COLO668 (cell line): ENCODE data around the gene PLCD4.

ENCODE experiments used
- DNase-seq: peaks from one replicate; lab custom pipeline; 2025; ENCODE audit not compliant: unreplicated experiment; lab: John Stamatoyannopoulos, UW

The PLCD4 gene

GRCh38 chr2:218607436-218608115 is at the start of gene PLCD4:
TSS of gene PLCD4 (plus strand) at chr2:218607899. CDS start at chr2:218615740, 7,841 bp downstream.
- no peak for DNase-seq

- no peak for DNase-seq
Observed at GRCh38 chr2:218557941-218558340, 49.8 kb upstream of the PLCD4 start.

- DNase-seq: no peak
Observed at GRCh38 chr2:218558986-218559385, 48.7 kb upstream of the PLCD4 start.

- DNase-seq: no peak
Observed at GRCh38 chr2:218564056-218564455, 43.6 kb upstream of the PLCD4 start.

GRCh38 chr2:218566296-218566695 is 41.4 kb upstream of the PLCD4 start:
- no peak for DNase-seq

GRCh38 chr2:218567797-218568189 is 39.9 kb upstream of the PLCD4 start:
- DNase-seq: peak; percentile 79

GRCh38 chr2:218568190-218569037 is 39.3 kb upstream of the PLCD4 start, which contains the start of the genes CNOT9 and USP37:
TSS of gene CNOT9 (plus strand) at chr2:218568839. CDS start at chr2:218568955, 116 bp downstream.
TSS of gene USP37 (minus strand) at chr2:218568351. CDS start at chr2:218558653, 9,698 bp downstream.
- peak; percentile 99 for DNase-seq

- DNase-seq: peak; percentile 68
Observed at GRCh38 chr2:218569038-218569431, 38.7 kb upstream of the PLCD4 start.

- peak; percentile 22 for DNase-seq
Observed at GRCh38 chr2:218569661-218570500, 37.8 kb upstream of the PLCD4 start.

- no peak for DNase-seq
Observed at GRCh38 chr2:218570850-218571249, 36.8 kb upstream of the PLCD4 start.

GRCh38 chr2:218576854-218577253 is 30.8 kb upstream of the PLCD4 start:
- DNase-seq: no peak

- no peak for DNase-seq
Observed at GRCh38 chr2:218577482-218578220, 30.0 kb upstream of the PLCD4 start.

- DNase-seq: no peak
Observed at GRCh38 chr2:218578272-218578877, 29.3 kb upstream of the PLCD4 start.

GRCh38 chr2:218582076-218582475 is 25.6 kb upstream of the PLCD4 start:
- DNase-seq: no peak

- DNase-seq: no peak
Observed at GRCh38 chr2:218583983-218584850, 23.5 kb upstream of the PLCD4 start.

GRCh38 chr2:218585541-218585940 is 22.2 kb upstream of the PLCD4 start:
- DNase-seq: no peak

GRCh38 chr2:218605432-218605831 is 2.3 kb upstream of the PLCD4 start:
- DNase-seq: peak; percentile 59

- DNase-seq: no peak
Observed at GRCh38 chr2:218615868-218616315, 8.2 kb downstream of the PLCD4 start.
